ENCODE measurements around the gene ACTA1.
"Not testable (repeated sequence)": the region's sequence is repeated elsewhere in the genome, so short reads cannot be mapped to it uniquely, and the experiment has no call there.

ACTA1 gene

DNA sequence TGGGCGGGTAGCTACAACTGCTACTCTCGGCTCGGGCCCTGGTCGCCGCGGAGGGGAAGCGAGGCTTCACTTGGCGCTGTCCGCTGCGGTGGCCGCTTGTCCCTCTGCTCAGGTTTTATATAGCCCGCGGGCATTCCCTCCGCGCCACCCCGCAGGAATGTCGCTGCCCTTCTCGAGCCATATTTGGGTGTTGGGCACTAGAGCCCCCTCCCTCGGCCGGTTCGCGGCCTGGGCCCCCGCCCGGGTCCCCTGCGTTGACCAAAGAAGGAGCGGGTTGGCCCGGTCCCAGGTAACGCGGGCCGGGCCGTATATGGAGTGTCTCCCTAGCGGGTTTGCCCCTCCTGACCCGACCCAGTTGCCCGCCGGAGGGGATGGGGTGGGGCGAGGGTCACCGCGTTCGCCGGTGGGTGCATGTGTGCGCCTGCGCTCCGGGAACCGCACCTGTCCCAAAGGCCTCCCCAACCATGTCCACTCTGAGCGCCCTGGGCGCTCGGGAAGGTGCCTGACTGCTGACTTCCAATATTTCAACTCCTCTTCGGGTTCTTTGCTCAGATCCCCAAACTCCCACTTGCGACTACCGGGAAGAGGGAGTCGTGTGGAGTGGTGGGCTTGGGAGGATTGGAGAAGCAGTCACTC is at the start of gene ACTA1:
ACTA1 (minus strand) TSS at position 90 of the 636 bp plus-strand sequence. CDS start 979 bp downstream, outside the sequence.
- no peak for DNase-seq (ENCODE audit: extremely low read depth in 1 of 2, low read depth in 1 of 2)

DNA sequence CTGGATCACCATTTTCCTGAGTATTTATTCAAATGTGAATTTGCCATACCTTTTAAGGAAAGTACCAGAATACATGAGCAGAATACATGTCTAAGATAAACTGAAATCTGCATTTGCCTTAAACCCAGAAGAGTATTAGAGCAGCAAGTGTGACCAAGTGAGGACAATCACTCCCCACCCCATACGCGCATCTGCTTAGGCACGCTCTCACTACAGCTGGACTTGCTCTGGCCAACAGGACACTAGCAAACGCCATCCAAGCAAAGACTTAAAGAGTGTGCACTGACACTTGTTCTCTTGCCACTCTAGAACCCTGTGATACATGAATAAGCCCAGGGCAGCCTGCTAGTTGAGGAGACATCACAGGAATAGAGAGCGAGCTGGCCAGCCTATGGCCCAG is 48.6 kb upstream of the ACTA1 start:
- DNase-seq (ENCODE audit: extremely low read depth in 1 of 2, low read depth in 1 of 2) = no peak

DNA sequence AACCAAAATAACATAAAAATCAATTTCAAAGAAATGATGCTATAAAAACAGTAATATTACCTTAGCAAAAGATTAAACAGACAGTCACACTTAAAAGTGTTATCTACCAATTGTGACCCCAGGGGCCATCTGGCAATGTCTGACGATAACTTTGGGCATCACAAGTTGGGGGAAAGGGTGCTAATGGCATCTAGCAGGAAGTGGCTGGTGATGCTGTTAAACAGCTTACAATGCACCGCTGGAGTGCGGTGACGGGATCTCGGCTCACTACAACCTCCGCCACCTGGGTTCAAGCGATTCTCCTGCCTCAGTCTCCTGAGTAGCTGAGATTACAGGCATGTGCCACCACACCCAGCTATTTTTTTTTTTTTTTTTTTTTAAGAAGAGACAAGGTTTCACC is 46.6 kb upstream of the ACTA1 start:
- DNase-seq (ENCODE audit: extremely low read depth in 1 of 2, low read depth in 1 of 2) = no peak

DNA sequence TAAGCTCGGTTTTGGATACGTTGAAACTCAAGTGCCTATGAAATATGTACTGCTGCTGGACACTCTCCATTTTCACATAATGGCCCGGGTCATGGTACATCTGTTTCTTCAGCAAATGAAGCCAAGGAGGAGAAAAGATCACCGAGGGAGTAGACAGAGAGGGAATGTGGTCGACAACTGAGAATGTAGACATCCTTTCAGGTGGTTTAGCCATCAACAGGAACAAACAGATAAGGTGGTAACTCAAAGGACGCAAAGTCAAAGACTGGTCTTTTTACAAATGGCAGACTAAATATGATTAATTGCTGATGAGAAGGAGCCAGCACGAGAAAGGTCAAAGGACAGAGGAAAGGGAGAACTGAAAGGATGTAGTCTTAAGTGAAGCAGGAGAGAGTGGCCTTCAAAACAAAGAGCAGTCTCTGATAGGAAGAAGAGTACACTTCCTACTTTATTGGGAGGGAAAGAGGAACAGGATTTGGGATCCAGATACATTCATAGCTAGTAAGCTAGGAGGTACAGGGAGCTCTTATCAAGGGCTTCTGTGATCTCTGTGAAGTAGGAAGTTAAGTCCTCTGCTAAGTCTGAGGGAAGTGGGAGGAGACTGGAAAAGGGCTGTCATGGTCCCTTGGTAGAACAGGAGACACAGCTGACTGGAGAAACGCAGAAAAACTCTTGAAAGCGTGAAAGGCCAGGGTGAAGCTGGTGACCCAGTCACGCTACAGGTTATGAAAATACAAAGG is 45.9 kb upstream of the ACTA1 start:
- no peak for DNase-seq (ENCODE audit: extremely low read depth in 1 of 2, low read depth in 1 of 2)

DNA sequence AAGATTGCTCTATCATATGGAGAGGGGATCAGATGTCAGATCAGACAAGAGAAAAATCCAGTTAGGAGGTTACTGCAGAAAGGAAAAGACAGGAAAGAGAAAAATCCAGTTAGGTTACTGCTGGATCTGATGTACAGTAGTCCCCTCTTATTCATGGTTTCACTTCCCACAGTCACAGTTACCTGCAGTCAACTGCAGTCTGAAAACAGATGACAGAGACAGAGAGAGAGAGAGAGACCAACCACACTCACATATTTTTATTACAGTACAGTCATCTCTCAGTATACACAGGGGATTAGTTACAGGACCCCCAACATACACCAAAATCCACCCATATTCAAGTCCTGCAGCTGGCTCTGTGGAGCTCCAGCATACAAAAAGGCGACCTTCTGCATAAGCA is 45.0 kb upstream of the ACTA1 start:
- DNase-seq (ENCODE audit: extremely low read depth in 1 of 2, low read depth in 1 of 2) = no peak

DNA sequence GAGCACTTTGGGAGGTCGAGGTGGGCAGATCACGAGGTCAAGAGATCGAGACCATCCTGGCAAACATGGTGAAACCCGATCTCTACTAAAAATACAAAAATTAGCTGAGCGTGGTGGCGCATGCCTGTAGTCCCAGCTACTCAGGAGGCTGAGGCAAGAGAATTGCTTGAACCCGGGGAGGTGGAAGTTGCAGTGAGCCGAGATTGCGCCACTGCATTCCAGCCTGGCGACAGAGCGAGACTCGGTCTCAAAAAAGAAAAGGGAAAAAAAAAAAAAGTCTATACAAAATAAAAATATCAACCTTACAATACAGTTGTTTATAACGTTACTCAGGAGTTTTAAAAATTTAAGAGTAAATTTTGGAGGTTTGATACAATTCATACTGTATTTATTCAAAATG is 42.0 kb upstream of the ACTA1 start:
- not testable (repeated sequence) for DNase-seq (ENCODE audit: extremely low read depth in 1 of 2, low read depth in 1 of 2)

DNA sequence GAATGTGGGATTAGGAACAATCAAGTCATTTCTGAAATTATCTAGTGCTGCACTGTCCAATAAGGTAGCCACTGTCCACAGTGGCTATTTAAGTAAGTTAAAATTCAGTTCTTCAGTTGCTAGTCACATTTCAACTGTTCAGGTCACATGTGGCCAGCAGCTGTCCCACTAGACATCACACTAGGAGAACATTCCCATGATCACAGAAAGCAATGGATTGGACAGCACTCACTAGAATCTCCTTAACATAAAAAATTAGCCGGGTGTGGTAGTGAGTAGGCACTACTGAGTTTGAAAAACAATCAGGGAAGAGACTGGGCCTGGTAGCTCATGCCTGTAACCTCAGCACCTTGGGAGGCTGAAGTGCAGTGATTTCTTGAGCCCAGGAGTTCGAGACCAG is 40.6 kb upstream of the ACTA1 start:
- DNase-seq (ENCODE audit: extremely low read depth in 1 of 2, low read depth in 1 of 2) = no peak

DNA sequence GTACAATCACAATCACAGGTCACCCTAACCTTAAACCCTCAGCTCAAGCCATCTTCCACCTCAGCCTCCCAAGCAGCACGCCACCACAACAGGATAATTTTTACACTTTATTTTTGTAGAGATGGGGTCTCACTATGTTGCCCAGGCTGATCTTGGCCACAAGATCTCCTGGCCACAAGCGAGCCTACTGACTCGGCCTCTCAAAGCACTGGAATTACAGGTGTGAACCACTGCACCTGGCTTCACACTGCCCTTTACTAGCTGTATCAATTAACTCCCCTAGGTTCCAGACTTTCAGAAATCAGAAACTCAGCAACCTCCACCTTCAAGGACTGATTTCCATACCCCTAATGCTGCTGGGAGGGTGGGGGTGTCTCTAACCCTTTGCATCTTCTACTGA is 37.3 kb upstream of the ACTA1 start:
- DNase-seq (ENCODE audit: extremely low read depth in 1 of 2, low read depth in 1 of 2) = no peak

DNA sequence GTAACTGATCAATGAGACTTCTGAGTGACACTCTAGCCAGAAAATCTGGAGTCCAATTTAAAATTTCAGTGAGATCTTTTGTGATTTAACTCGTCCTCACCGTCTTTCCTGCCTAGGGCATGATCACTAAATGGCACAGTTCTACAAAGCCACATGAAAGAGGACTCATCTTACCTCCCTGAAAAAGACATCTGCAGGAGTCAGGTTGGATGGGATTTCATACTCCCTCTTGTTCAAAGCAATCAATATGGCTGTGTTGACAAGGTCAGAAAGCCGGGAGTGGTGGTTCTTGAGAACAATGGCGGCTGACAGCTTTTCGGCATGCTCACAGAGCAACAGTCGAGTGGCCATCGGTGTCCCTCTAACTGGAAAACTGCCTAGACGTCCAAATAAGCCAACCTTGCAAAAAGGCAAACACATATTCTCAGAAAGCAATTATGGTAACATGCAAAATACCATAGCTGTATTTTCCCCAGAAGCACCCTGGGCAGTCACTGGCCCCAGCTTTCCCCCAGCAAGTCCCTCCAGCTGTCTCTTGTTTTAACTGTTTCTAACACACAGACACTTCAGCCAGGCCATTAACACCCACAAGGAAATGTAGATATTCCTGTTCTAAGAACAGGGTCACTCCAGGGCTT is 36.6 kb upstream of the ACTA1 start:
- DNase-seq (ENCODE audit: extremely low read depth in 1 of 2, low read depth in 1 of 2) = no peak

DNA sequence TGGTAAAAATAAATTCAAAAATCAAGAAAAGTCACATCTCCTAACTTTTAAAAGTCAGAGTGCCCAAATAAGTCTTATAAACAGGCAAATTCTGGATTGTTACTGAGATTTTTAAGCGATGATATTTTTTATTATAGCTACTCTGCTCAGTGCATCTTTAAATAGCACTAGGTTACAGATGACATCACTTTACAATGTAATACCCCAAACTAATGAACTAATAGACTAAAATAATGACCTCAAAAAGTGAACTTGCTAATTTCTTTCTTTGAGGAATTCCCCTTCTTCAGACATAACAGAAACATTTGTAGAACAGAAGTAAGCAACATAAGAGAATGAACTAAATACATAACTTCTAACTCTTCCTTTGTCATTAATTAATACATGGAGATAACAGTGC is 33.0 kb upstream of the ACTA1 start:
- no peak for DNase-seq (ENCODE audit: extremely low read depth in 1 of 2, low read depth in 1 of 2)

DNA sequence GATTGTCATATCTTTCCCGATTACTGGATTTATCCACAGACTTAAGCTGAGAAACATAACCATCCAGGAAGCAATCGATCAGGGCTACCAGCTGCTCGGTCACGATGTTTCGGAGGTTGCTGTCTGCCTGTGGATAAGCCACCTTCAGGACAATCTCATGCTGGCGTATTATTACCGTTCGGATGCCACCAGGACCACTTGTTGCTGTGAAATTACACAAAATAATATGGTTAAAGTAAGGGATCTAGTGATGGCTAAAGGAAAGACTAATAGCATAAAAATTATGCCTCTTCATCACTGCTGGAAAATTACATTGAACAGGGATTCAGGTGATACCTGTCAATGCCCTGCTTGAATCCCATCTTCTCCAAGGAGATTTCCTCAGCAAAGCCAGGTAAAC is 30.8 kb upstream of the ACTA1 start:
- DNase-seq (ENCODE audit: extremely low read depth in 1 of 2, low read depth in 1 of 2) = no peak

DNA sequence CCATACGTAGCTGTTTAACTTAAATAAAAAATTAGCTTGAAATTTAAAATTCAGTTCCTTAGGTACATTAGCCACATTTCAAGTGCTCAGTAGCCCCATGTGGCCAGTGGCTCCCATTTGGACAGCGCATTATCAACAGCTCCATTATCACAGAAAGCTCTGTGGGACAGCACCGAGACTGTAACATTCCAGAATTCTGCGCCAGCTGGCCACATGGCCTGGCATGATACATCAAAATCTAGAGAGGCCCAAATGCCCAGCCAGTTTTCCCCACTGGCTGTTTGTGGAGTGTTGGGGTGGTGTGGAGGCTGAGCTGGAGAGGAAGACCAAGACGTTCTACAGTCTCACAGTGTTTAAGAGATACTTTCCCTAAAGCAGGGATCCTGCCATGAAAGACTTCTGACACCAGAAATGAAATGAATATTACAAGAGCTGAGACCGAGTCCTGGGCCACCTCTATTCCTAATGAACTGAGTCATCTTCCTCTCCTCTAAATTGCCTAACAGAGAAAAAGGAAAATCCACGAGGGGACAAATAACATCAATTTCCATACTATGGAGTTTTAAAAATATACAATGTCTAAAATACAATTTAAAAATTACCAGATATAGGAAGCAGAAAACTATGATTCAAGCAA is 27.3 kb upstream of the ACTA1 start:
- DNase-seq (ENCODE audit: extremely low read depth in 1 of 2, low read depth in 1 of 2) = no peak

DNA sequence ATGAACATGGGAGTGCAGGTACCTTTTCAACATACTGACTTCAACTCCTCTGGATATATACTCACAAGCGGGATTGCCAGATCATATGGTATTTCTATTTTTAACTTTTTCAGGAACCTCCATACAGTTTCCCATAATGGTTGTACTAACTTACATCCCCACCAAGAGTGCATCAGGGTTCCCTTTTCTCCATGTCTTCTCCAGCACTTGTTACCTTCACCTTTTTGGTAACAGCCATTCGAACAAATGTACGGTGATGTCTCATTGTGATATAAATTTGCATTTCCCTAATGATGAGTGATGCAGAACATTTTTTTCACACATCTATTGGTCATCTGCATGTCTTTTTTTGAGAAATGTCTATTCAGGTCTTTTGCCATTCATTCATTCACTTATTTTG is 25.9 kb upstream of the ACTA1 start:
- DNase-seq (ENCODE audit: extremely low read depth in 1 of 2, low read depth in 1 of 2) = no peak

DNA sequence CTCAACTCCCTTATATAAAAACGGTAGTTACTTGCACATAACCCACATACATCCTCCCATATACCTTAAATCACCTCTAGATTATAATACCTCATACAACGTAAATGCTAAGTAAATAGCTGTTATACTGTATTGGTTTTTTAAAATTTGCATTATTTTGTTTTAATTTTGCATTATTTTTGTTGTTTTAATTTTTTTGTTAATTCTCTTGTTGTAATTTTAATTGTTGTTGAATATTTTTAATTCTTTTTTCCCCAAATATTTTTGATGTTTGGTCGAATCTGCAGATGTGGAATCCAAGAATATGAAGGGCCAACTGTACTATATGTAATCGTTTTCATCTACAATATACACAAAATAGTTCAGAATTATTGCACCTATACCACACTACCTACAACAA is 23.5 kb upstream of the ACTA1 start:
- DNase-seq (ENCODE audit: extremely low read depth in 1 of 2, low read depth in 1 of 2) = no peak

DNA sequence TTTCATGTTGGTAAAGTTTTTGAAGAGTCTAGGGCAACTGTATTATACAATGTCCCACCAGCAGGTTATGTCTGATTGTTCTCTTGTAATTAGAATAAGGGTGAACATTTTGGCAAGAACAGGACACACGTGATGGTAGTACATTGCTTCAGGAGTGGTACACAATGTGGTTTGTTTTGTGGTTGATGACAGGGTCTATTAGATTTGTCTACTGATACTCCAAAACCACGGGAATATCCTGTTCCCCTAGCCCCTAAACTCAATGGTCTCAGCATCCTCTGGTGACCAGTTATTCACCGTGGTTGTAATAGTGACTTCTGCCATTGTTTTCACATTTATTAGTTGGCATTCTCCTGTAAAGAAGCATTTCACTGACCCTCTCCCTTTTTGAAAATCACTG is 22.1 kb upstream of the ACTA1 start:
- DNase-seq (ENCODE audit: extremely low read depth in 1 of 2, low read depth in 1 of 2) = no peak

DNA sequence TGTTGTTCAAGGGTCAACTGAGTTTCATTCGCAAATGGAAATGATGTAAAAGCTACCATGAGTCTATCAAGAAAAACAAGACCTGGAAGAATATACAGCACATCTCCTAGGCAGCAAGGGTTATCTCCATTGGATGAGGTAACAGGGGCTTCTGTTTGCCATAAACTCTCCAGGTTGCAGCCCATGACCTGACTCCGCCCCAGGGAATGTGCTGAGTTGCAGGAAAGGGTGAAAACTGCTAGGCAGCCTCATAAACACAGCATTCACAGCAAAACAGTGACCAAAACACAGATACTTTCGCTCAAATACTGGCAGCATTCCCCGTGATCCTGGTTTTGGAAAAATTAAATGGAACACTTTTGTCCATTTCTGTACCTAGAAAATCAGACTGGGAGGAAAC is 20.2 kb upstream of the ACTA1 start:
- DNase-seq (ENCODE audit: extremely low read depth in 1 of 2, low read depth in 1 of 2) = no peak

DNA sequence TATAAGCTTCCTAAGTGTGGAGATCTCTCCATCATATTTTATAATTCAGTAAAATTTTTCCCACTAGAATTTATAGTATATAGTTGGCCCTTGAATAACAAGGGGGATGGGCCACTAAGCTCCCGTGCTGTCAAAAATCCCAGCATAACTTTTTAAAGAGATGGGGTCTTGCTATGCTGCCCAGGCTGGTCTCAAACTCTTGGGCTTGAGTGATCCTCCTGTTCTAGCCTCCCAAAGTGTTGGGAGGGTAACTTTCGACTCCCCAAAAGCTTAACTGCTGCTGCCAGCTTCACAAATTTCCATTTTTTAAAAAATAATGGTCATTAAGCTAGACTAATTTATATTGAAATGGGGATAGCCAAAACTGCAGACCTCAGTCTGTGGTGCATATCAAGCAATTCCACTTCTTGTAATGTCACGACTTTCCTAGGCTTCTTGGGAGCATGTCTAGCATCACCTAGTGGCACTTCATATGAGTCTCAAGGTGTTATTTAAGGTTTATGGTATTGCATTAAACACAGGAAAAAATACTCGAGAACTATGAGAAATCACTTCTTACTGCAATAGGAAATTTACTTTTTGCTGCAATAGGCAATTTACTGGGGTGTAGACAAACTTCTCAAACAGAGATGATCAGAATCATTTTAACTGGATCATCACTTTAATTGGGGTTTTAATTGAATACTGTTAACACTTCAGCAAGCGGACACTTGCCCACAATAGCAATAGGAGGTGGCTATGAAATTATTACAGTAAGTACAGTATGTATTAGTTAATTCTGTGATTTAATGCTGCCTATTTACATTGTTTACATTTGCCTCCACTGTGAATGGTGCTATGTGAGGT is 19.3 kb upstream of the ACTA1 start:
- DNase-seq (ENCODE audit: extremely low read depth in 1 of 2, low read depth in 1 of 2) = no peak

DNA sequence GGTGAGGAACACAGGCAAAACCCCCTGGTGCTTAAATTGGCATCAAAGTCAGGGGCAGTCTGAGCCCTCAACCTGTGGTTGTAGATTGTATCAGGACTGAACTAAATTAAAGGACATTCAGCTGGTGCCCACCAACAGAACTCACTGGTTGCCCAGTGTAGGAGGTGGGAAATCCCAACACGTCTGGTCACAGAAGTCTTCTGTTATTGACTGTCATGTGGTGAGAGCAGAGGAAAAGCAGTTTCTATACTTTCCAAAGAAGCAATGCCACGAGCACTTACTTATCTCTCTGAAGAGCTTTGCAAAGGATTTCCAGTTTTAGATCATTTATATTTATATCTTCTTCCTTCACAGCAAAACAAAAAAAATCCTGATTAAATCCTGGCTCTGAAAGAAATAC is 15.0 kb upstream of the ACTA1 start:
- DNase-seq (ENCODE audit: extremely low read depth in 1 of 2, low read depth in 1 of 2) = no peak

DNA sequence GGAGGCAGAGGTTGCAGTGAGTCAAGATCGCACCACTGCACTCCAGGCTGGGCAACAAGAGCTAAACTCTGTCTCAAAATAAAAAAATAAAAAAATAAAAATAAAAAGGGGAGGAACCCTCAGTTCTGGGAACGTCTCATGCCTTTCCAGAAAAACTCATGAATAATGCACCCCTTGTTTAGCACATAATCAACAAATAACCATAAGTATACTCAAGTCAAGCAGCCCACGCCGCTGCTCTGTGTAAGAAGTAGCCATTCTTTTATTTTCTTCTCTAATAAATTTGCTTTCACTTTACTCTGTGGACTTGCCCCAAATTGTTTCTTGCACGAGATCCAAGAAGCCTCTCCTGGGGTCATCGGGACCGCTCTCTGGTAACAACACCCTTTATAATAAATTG is 14.5 kb upstream of the ACTA1 start:
- no peak for DNase-seq (ENCODE audit: extremely low read depth in 1 of 2, low read depth in 1 of 2)

DNA sequence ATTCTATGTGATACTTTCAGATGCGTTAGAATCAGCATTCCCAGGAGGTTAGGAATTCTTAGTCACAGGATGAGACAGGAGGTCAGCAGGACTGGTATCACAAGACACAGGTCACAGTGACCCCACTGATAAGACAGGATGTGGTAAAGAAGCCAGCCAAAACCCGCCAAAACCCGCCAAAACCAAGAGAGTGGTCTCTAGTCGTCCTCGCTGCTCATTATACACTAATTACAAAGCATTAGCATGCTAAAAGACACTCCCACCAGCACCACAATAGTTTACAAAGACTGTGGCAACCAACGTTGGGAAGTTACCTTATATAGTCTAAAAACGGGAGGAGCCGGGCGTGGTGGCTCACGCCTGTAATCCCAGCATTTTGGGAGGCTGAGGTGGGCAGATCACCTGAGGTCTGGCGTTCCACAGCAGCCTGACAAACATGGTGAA is 13.9 kb upstream of the ACTA1 start:
- DNase-seq (ENCODE audit: extremely low read depth in 1 of 2, low read depth in 1 of 2) = no peak

DNA sequence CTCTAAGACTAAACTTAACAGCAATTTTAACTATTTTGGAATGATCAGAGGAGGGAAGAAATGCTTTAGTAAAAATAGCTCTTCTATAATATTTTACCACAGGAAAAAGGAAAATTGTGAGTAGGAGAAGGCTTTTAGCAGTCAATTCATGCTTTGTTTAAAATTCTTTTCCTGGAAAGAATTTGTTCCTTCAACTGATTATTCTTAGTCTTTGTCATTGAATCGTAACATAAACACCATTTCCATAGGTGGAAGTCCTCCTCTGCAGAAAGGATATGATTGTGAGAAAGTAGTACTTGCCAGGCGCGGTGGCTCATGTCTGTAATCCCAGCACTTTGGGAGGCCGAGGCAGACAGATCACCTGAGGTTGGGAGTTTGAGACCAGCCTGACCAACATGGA is 11.9 kb upstream of the ACTA1 start:
- DNase-seq (ENCODE audit: extremely low read depth in 1 of 2, low read depth in 1 of 2) = no peak
